GM23338 (cell line): ENCODE data around the gene NT5C2. TPM values are rescaled to one million over a fixed set of nuclear protein-coding genes. Genes with fewer than 3 reads are reported as not detected.

Experiments
- ATAC-seq: fragments of 200-7000 bp; cut with Tn5 transposase; 3 replicates; pipeline ENCODE4 v1.9.1; 2020
- DNase-seq: peaks from one replicate; pipeline ENCODE4 v3.0.0-alpha.2; 2015; ENCODE audit warnings: low spot score
- H2AFZ ChIP-seq: fragments of 200-600 bp; sonication (generic); 2 replicates; pipeline ENCODE4 v1.8.0; 2016; ENCODE audit warnings: antibody characterized with exemption, mild to moderate bottlenecking, moderate library complexity
- H3F3A ChIP-seq: fragments of 200-600 bp; sonication (generic); replicated peaks from 2 replicates; pipeline ENCODE4 v1.8.0; 2017; ENCODE audit warnings: antibody characterized with exemption, mixed run types, low read depth
- H3K27ac ChIP-seq: fragments of 200-600 bp; sonication (generic); 2 replicates; pipeline ENCODE4 v1.6.1; 2016; ENCODE audit warnings: low read depth
- H3K27me3 ChIP-seq: fragments of 200-600 bp; sonication (generic); 2 replicates; pipeline ENCODE4 v1.8.0; 2016; ENCODE audit warnings: mild to moderate bottlenecking, mixed run types, moderate library complexity; ENCODE audit not compliant: insufficient read depth
- H3K36me3 ChIP-seq: fragments of 200-600 bp; sonication (generic); 2 replicates; pipeline ENCODE4 v1.8.0; 2016; ENCODE audit warnings: mild to moderate bottlenecking; ENCODE audit not compliant: insufficient read depth
- H3K4me1 ChIP-seq: fragments of 200-600 bp; sonication (generic); 2 replicates; pipeline ENCODE4 v1.8.0; 2016; ENCODE audit warnings: mild to moderate bottlenecking, moderate library complexity; ENCODE audit not compliant: insufficient read depth
- H3K4me2 ChIP-seq: fragments of 200-600 bp; sonication (generic); 2 replicates; pipeline ENCODE4 v1.7.1; 2017; ENCODE audit warnings: mixed run types
- H3K4me3 ChIP-seq: fragments of 200-600 bp; sonication (generic); 2 replicates; pipeline ENCODE4 v1.6.1; 2016; ENCODE audit warnings: mixed run types
- H3K79me2 ChIP-seq: fragments of 200-600 bp; sonication (generic); replicated peaks from 2 replicates; pipeline ENCODE4 v1.8.0; 2017; ENCODE audit warnings: mild to moderate bottlenecking; ENCODE audit not compliant: insufficient read depth
- H3K9me2 ChIP-seq: fragments of 200-600 bp; sonication (generic); 2 replicates; pipeline ENCODE4 v1.8.0; 2017; ENCODE audit not compliant: insufficient read depth
- H4K20me1 ChIP-seq: fragments of 200-600 bp; sonication (generic); replicated peaks from 2 replicates; pipeline ENCODE4 v1.8.0; 2017; ENCODE audit warnings: mild to moderate bottlenecking; ENCODE audit not compliant: insufficient read depth
- H3K27ac Mint-ChIP-seq: 2 replicates; pipeline ENCODE4 v1.8.0; 2020; ENCODE audit warnings: inconsistent platforms, mild to moderate bottlenecking, moderate library complexity, mixed read lengths
- H3K27me3 Mint-ChIP-seq: 3 replicates; pipeline ENCODE4 v1.8.0; 2022; ENCODE audit warnings: low read depth, mild to moderate bottlenecking, moderate library complexity, mixed read lengths, inconsistent platforms; ENCODE audit not compliant: insufficient read depth, poor library complexity
- H3K36me3 Mint-ChIP-seq: 3 replicates; pipeline ENCODE4 v1.8.0; 2021; ENCODE audit warnings: low read depth, mild to moderate bottlenecking, inconsistent platforms, moderate library complexity, mixed read lengths
- H3K4me1 Mint-ChIP-seq: 3 replicates; pipeline ENCODE4 v1.8.0; 2020; ENCODE audit warnings: mild to moderate bottlenecking, inconsistent platforms, mixed read lengths
- H3K4me3 Mint-ChIP-seq: 3 replicates; pipeline ENCODE4 v1.8.0; 2021; ENCODE audit warnings: moderate library complexity, mild to moderate bottlenecking, inconsistent platforms, mixed read lengths
- H3K9me3 Mint-ChIP-seq: 3 replicates; pipeline ENCODE4 v1.8.0; 2020; ENCODE audit warnings: moderate library complexity, mild to moderate bottlenecking, inconsistent platforms, mixed read lengths
- CREB1 ChIP-seq: fragments of 250-450 bp; sonication (Bioruptor Pico); IDR thresholded peaks from 2 replicates; pipeline ENCODE4 v1.5.0; 2020; ENCODE audit warnings: low read depth, mild to moderate bottlenecking, moderate library complexity
- CTCF ChIP-seq, 2 experiments: fragments of 200-600 bp in 1 of 2; sonication (generic) in 1 of 2; conservative IDR thresholded peaks; 2 replicates each; pipeline versions ENCODE4 v1.5.1 to v1.6.1; 2016 to 2017; ENCODE audit warnings: antibody characterized with exemption in 2 of 2, low read depth in 2 of 2, mild to moderate bottlenecking in 2 of 2, moderate library complexity in 1 of 2
- ETS1 ChIP-seq: IDR thresholded peaks from 2 replicates; pipeline ENCODE4 v1.6.1; 2016; ENCODE audit warnings: antibody characterized with exemption
- EZH2 ChIP-seq: fragments of 200-600 bp; sonication (generic); IDR thresholded peaks from one replicate; pipeline ENCODE4 v1.8.0; 2017; ENCODE audit warnings: antibody characterized with exemption, mild to moderate bottlenecking, low read depth; ENCODE audit not compliant: unreplicated experiment
- EZH2phosphoT487 ChIP-seq: fragments of 200-600 bp; sonication (generic); IDR thresholded peaks from one replicate; pipeline ENCODE4 v1.8.1; 2018; ENCODE audit warnings: antibody characterized with exemption; ENCODE audit not compliant: unreplicated experiment
- JUNB ChIP-seq: IDR thresholded peaks from one replicate; pipeline ENCODE4 v1.6.1; 2016; ENCODE audit warnings: antibody characterized with exemption; ENCODE audit not compliant: unreplicated experiment
- POLR2AphosphoS5 ChIP-seq: IDR thresholded peaks from 2 replicates; pipeline ENCODE4 v1.6.1; 2016; ENCODE audit warnings: antibody characterized with exemption, low read depth
- REST ChIP-seq: IDR thresholded peaks from one replicate; pipeline ENCODE4 v1.6.1; 2018; ENCODE audit warnings: antibody characterized with exemption; ENCODE audit not compliant: unreplicated experiment
- STAT1 ChIP-seq: IDR thresholded peaks from one replicate; pipeline ENCODE4 v1.6.1; 2016; ENCODE audit warnings: antibody characterized with exemption; ENCODE audit not compliant: unreplicated experiment
- ZNF114 ChIP-seq: fragments of 250-450 bp; sonication (Bioruptor Pico); IDR thresholded peaks from 2 replicates; pipeline ENCODE4 v1.5.0; 2020; ENCODE audit warnings: mild to moderate bottlenecking, moderate library complexity
- ZNF331 ChIP-seq: fragments of 250-450 bp; sonication (Bioruptor Pico); IDR thresholded peaks from 2 replicates; pipeline ENCODE4 v1.5.0; 2020; ENCODE audit warnings: low read depth, mild to moderate bottlenecking, moderate library complexity
- ZNF462 ChIP-seq: fragments of 250-450 bp; sonication (Bioruptor Pico); IDR thresholded peaks from 2 replicates; pipeline ENCODE4 v1.5.0; 2020; ENCODE audit warnings: mild to moderate bottlenecking, moderate library complexity
- polyA plus RNA-seq: library from polyadenylated mRNA; unstranded; fragments of >200 nt; fragmentation: Nextera tagmentation; extraction: Ambion mirVana; gene quantifications from 2 replicates; pipeline ENCODE4 v1.2.1, GENCODE V29; 2016
- total RNA-seq: library from RNA; depleted of rRNA; stranded (reverse); fragments of >200 nt; shearing (Covaris generic); gene quantifications from 2 replicates; pipeline ENCODE4 v1.2.3, GENCODE V29; 2014

The NT5C2 gene
- total and polyA plus RNA-seq, 2 experiments from 2014 or later = 33.9 to 85.4 TPM

GRCh38 chr10:103225939-103226338 is 32.9 kb upstream of the NT5C2 start:
- Histone ChIP-seq H4K20me1 (no peaks in the 10 kb centered on the region), H3K36me3 (no peaks in the 10 kb centered on the region; the same call in 1 of the 2 replicates), H3K4me2 (no peak overlapping the region), H2AFZ (no peak overlapping the region), H3F3A (peaks cover 5% of the 10 kb centered on the region; the same call in 1 of the 2 replicates), H3K9me2 (0 out of 2 replicates have a peak, but pooled peaks cover 5% of the 10 kb centered on the region), H3K27ac (no peak overlapping the region), H3K79me2 (no peaks in the 10 kb centered on the region), H3K27me3 (no peaks in the 10 kb centered on the region), H3K4me1 (peaks cover 6% of the 10 kb centered on the region; the same call in 1 of the 2 replicates), H3K4me3 (no peak overlapping the region)
- Mint-ChIP-seq H3K4me3 (no peak overlapping the region), H3K4me1 (peaks cover 2% of the 10 kb centered on the region), H3K27ac (no peak overlapping the region), H3K36me3 (peaks cover 24% of the 10 kb centered on the region), H3K9me3 (peaks cover 39% of the 10 kb centered on the region), H3K27me3 (peaks cover 8% of the 10 kb centered on the region)
- no peak for ATAC-seq
- TF ChIP-seq CREB1 (CRISPR knock-in tag) = no peak
- TF ChIP-seq EZH2phosphoT487 = no peak
- no peak for TF ChIP-seq ZNF114 (CRISPR knock-in tag)
- no peak for TF ChIP-seq CTCF (conservative IDR thresholded peaks at IDR 0.05; ENCODE audit: low read depth in 2 of 2)
- TF ChIP-seq STAT1 = no peak
- no peak for TF ChIP-seq EZH2
- TF ChIP-seq REST = no peak
- no peak for TF ChIP-seq POLR2AphosphoS5
- no peak for TF ChIP-seq ETS1
- no peak for TF ChIP-seq JUNB
- no peak for TF ChIP-seq ZNF331 (CRISPR knock-in tag)
- TF ChIP-seq ZNF462 (CRISPR knock-in tag) = no peak
- no peak for DNase-seq
